Measurements from ENCODE around the gene ETV4.

The ETV4 gene

GRCh38 chr17:43546319-43547188 lies at the start of gene ETV4:
TSS of gene ETV4 (minus strand) at chr17:43546340. CDS start at chr17:43545617, 723 bp downstream.
- DNase-seq, result peak; percentile 73 to 77
- no peak for TF ChIP-seq POLR2A (IDR thresholded peaks at IDR 0.05; ENCODE audit: low read length)
- no peak for TF ChIP-seq GATA1 (IDR thresholded peaks at IDR 0.05; ENCODE audit: low read depth, low read length)

DNA sequence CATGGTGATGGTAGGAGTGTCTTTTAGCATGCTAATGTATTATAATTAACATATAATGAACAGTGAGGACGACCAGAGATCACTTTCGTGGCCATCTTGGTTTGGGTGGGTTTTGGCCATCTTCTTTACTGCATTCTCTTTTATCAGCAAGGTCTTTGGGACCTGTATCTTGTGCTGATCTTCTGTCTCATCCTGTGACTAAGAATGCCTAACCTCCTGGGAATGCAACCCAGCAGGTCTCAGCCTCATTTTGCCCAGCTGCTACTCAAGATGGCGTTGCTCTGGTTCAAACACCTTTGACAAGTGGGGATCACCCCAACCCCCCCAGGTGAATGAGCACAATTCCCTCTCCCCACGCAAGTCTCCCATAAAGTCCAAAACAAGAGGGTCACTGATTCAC lies 49.3 kb upstream of the ETV4 start:
- TF ChIP-seq POLR2A (IDR thresholded peaks at IDR 0.05; ENCODE audit: low read length), result no peak
- TF ChIP-seq GATA1 (IDR thresholded peaks at IDR 0.05; ENCODE audit: low read depth, low read length), result no peak
- DNase-seq, result no peak

DNA sequence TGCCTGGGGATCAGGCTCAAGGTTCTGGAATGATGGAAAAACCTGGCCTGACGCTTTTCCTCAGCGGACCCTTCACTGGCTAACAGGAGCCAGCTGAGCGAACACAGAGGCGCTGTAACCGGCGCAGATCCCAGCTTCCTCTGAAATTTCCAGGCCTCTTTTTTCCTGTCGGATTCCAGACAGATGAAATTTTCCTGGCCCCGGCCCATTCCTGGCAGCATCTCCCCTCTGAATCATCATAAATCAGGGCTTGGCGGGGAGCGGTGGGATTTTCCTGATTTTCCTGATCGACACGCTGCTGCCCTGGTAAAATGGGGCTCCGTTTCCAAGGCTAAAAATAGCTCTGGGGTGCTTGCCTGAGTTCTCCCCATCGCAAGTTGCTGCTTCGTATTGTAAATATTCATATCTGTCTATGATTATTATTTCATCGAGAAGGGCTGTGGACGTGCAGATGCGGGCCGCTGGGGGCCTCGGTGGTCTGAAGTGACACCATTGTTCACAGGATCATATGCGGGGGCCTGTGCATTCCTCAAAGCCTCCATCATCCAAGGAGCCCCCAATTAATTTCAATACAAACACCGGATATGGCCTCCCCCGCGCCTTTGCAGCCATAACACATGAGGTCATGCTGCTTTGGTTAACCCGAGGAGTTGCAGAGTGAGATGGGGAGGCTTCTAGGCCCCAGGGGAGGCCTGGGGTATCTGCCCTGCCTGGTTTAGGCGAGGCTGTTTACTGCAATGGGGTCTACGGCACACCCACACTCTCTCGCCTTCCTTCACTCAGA lies 45.8 kb upstream of the ETV4 start:
- TF ChIP-seq POLR2A (IDR thresholded peaks at IDR 0.05; ENCODE audit: low read length) (no peak), GATA1 (IDR thresholded peaks at IDR 0.05; ENCODE audit: low read depth, low read length) (no peak)
- no peak for DNase-seq

DNA sequence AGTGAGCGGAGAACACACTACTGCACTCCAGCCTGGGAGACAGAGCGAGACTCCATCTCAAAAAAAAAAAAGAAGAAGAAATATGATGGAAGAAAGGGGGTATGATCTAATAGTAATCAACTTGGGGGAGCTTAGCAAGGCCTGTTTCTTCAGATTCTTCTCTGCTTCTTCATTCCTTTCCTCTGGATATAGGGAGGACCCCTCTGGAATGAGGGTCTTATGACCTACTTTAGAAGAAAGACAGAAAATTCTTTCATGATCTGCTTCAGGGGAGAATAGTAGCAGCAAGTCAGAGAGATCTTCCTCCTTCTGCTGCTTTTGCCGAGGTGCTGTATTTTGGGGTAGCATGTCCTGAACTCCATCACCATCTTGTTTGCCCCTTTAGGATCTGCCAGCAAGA lies 44.9 kb upstream of the ETV4 start:
- TF ChIP-seq GATA1 (IDR thresholded peaks at IDR 0.05; ENCODE audit: low read depth, low read length) (no peak), POLR2A (IDR thresholded peaks at IDR 0.05; ENCODE audit: low read length) (no peak)

GRCh38 chr17:43588664-43589435 lies 42.7 kb upstream of the ETV4 start:
- no peak for DNase-seq
- no peak for TF ChIP-seq POLR2A (IDR thresholded peaks at IDR 0.05; ENCODE audit: low read length)

More for the DNA sequence above, 44.9 kb upstream of the ETV4 start:
- no peak for DNase-seq

- TF ChIP-seq POLR2A (IDR thresholded peaks at IDR 0.05; ENCODE audit: low read length) (no peak), GATA1 (IDR thresholded peaks at IDR 0.05; ENCODE audit: low read depth, low read length) (no peak)
- no peak for DNase-seq
Measured at GRCh38 chr17:43588121-43588520, 42.0 kb upstream of the ETV4 start.

- no peak for TF ChIP-seq POLR2A (IDR thresholded peaks at IDR 0.05; ENCODE audit: low read length)
- TF ChIP-seq GATA1 (IDR thresholded peaks at IDR 0.05; ENCODE audit: low read depth, low read length), result no peak
- DNase-seq, result no peak
Measured at GRCh38 chr17:43587647-43588046, 41.5 kb upstream of the ETV4 start.

- DNase-seq, result no peak
- no peak for TF ChIP-seq GATA1 (IDR thresholded peaks at IDR 0.05; ENCODE audit: low read depth, low read length)
- no peak for TF ChIP-seq POLR2A (IDR thresholded peaks at IDR 0.05; ENCODE audit: low read length)
Measured at GRCh38 chr17:43584666-43585102, 38.5 kb upstream of the ETV4 start.

- TF ChIP-seq POLR2A (IDR thresholded peaks at IDR 0.05; ENCODE audit: low read length), result no peak
- no peak for TF ChIP-seq GATA1 (IDR thresholded peaks at IDR 0.05; ENCODE audit: low read depth, low read length)
- no peak for DNase-seq
Measured at GRCh38 chr17:43583332-43583731, 37.2 kb upstream of the ETV4 start.

DNA sequence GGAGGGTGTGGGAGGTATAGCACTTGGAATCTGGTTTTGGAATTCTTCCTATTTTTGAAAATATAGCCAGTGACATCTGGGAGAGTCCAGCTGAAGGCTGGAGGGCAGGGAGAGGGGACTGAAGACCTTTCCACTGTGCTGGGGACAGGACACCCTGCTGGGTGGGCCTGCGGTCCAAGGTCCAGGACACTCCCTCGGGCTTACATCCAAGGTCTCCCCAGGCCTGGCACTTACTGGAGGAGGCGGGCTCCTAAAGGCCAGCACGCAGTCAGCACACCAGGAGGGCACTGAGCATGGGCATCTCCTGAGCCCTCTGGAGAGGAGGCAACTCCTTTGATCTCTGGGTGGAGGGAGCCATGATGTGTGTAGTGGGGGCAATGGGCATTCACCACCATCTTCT lies 35.5 kb upstream of the ETV4 start:
- no peak for DNase-seq
- TF ChIP-seq POLR2A (IDR thresholded peaks at IDR 0.05; ENCODE audit: low read length), result no peak
- TF ChIP-seq GATA1 (IDR thresholded peaks at IDR 0.05; ENCODE audit: low read depth, low read length), result no peak

- TF ChIP-seq GATA1 (IDR thresholded peaks at IDR 0.05; ENCODE audit: low read depth, low read length) (no peak), POLR2A (IDR thresholded peaks at IDR 0.05; ENCODE audit: low read length) (no peak)
- DNase-seq, result no peak
Measured at GRCh38 chr17:43581130-43581529, 35.0 kb upstream of the ETV4 start.

DNA sequence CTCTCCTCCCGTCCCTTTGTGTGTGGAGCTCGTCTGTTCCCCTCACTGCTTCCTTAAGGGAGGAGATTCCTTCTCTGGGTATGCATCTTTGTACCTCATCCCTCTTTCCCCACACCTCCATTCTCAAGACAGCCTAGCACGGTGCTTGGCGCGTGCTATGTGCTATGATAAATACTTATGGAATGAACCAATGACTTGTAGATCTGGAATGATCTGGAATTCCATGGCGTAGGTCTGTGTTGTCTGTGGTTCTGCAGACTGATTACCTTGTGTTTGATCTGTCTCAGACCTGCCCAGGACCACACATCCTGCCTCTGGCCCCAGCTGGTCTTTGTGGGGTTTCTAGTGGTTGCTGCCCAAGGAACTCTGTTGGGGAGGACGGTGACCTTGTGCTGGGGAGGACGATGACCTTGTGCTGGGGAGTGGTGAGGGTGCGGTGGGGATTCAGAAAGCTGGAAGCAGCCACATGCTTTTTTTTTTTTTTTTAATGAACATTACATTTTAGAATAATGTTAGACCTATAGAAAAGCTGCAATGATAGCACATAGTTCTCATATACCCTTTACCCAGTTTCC lies 33.5 kb upstream of the ETV4 start:
- no peak for DNase-seq
- TF ChIP-seq GATA1 (IDR thresholded peaks at IDR 0.05; ENCODE audit: low read depth, low read length), result no peak
- TF ChIP-seq POLR2A (IDR thresholded peaks at IDR 0.05; ENCODE audit: low read length), result no peak

- DNase-seq, result no peak
- TF ChIP-seq GATA1 (IDR thresholded peaks at IDR 0.05; ENCODE audit: low read depth, low read length), result no peak
- TF ChIP-seq POLR2A (IDR thresholded peaks at IDR 0.05; ENCODE audit: low read length), result no peak
Measured at GRCh38 chr17:43578699-43579565, 32.8 kb upstream of the ETV4 start.
